GM12872 (cell line): Measurements from ENCODE around the gene TRIM72.

Source experiments
- TF ChIP-seq, protein P1 (sequence below): IDR thresholded peaks from 3 replicates; pipeline ENCODE4 v1.5.1; 2011; ENCODE audit warnings: low read depth, mild to moderate bottlenecking, low read length, moderate library complexity; ENCODE audit not compliant: insufficient read depth

TRIM72 gene

DNA sequence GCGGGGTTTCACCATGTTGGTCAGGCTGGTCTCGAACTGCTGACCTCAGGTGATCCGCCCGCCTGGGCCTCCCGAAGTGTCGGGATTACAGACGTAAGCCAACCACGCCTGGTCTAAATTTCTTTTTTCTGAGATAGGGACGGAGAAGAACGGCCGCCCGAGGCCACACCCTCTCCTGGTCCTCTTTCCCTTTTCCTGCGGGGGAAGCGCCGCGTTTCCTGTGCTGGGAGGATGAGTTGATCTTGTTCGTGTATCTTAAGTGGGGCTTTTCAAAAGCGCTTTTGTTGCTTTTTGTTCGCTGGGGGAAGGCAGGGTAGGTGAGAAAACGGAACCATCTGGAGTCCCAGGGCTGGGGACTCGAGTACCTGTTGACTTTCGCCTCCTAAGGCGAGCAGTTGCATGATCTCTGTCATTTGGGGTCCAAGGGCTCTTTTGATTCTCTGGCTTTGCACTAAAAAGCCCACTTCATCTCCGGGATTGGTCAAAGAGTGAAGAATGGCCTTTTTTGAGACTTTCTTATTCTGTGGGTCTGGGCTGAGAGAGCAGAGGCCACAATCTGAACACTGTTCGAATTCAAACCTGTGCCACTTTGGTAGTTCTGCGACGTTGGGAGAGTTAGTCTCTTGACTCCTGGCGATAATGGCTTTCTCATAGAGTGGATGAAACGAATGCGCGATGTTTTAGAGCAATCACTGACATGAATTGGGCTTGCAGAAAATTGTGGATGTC is 32.7 kb upstream of the TRIM72 start:
- TF ChIP-seq, protein P1, sequence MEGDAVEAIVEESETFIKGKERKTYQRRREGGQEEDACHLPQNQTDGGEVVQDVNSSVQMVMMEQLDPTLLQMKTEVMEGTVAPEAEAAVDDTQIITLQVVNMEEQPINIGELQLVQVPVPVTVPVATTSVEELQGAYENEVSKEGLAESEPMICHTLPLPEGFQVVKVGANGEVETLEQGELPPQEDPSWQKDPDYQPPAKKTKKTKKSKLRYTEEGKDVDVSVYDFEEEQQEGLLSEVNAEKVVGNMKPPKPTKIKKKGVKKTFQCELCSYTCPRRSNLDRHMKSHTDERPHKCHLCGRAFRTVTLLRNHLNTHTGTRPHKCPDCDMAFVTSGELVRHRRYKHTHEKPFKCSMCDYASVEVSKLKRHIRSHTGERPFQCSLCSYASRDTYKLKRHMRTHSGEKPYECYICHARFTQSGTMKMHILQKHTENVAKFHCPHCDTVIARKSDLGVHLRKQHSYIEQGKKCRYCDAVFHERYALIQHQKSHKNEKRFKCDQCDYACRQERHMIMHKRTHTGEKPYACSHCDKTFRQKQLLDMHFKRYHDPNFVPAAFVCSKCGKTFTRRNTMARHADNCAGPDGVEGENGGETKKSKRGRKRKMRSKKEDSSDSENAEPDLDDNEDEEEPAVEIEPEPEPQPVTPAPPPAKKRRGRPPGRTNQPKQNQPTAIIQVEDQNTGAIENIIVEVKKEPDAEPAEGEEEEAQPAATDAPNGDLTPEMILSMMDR = no peak

GRCh38 chr16:31182391-31182790 is 31.5 kb upstream of the TRIM72 start:
- TF ChIP-seq, protein P1 = no peak

DNA sequence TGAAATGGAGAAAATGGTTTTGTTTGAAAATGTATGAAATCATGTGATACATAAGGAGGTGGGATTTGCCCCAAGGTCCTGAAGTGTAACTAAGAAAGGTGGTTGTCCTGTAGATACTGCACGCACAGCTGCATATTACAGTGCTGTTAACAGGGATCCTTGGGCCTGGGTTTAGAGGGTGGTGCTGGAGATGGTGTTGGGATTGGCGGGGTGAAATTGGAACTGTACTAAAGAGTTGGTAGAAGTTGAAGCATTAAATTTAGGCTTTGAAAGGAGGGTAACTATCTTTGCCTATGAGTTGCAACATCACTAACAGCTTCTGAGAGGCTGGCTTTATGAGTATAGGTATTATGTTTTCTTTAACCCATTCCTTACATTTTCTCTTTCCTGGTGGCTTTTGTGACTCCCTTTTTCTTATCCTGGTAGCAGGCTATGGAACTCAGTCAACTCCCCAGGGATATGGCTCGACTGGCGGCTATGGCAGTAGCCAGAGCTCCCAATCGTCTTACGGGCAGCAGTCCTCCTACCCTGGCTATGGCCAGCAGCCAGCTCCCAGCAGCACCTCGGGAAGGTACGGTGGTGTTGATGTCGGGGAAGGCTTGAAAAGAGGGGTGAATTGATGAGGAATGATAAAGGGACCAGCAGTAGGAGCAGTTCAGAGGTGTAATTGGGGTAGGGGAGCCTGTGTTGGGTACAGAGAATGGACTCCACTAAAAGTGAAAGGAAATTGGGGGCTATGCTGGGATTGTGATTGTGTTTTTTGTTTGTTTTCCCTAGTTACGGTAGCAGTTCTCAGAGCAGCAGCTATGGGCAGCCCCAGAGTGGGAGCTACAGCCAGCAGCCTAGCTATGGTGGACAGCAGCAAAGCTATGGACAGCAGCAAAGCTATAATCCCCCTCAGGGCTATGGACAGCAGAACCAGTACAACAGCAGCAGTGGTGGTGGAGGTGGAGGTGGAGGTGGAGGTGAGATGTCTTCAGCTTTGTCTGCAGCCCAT is 30.2 kb upstream of the TRIM72 start:
- TF ChIP-seq, protein P1 = no peak

DNA sequence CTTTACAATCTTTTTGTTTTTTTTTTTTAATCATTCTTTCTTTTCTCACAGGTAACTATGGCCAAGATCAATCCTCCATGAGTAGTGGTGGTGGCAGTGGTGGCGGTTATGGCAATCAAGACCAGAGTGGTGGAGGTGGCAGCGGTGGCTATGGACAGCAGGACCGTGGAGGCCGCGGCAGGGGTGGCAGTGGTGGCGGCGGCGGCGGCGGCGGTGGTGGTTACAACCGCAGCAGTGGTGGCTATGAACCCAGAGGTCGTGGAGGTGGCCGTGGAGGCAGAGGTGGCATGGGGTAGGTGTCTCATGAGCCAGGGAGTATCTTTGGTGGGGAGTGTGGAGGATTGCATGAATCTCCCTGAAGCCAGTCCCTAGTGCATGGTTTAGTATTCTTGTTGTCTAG is 29.0 kb upstream of the TRIM72 start:
- TF ChIP-seq, protein P1 = no peak

DNA sequence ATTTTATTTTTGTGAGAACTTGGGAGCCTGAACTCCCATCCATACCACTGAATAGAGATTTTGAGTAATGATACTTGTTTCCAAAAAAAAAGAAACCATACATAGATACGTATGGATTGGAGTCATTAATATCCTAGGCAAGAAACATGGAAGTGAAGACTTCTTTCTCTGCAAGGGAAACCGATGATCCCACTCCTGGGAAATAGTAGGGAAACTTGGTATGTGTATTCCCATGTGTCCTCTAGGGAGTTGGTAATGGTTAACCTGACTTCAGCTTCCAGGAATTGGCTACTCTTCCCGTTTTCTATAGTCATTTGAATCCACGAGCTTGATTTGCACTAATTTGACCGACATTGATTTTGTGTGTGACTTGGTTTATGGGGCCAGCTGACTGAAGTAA is 28.6 kb upstream of the TRIM72 start:
- TF ChIP-seq, protein P1 = no peak

DNA sequence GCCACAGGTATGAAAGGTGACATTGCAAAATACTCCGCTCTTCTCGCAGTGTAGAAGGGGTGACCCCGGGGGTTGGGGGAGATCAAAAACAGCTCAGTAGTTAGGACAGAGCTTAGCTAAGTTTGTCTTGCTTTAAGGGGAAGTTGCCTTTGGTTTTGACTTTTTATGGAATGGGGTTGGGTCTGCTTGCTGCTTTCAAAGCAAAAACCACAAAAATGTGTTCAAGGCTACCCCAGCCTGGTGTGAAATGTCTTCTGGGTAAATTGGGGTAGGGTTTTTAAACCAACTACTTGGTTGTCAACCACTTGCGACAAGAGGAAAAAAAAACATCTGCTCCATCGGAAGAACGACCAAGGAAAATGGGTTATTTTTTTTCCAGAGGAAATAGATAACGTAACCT is 27.7 kb upstream of the TRIM72 start:
- TF ChIP-seq, protein P1 = no peak

GRCh38 chr16:31186930-31187807 is 26.8 kb upstream of the TRIM72 start:
- TF ChIP-seq, protein P1 = no peak
